A673 (cell line): Measurements from ENCODE around the gene PAK3.

ENCODE experiments used
- CTCF ChIP-seq: fragments of 300-800, 200-600 bp; sonication (generic); conservative IDR thresholded peaks from 2 replicates; pipeline ENCODE4 v1.5.1; 2017; ENCODE audit warnings: low read depth, mild to moderate bottlenecking, antibody characterized with exemption, low read length, moderate library complexity, mixed read lengths
- EZH2 ChIP-seq: fragments of 200-600 bp; sonication (generic); IDR thresholded peaks from 2 replicates; pipeline ENCODE4 v1.6.1; 2017; ENCODE audit warnings: borderline replicate concordance, low read depth, mild to moderate bottlenecking, mixed read lengths, antibody characterized with exemption, low read length; ENCODE audit not compliant: poor library complexity, severe bottlenecking

GRCh38 chrX:111207851-111208250 is 111.9 kb downstream of the PAK3 start:
- TF ChIP-seq CTCF: no peak
- no peak for TF ChIP-seq EZH2
